ENCODE results near the gene F8A3.
"Not testable (repeated sequence)": the region's sequence is repeated elsewhere in the genome, so short reads cannot be mapped to it uniquely, and the experiment has no call there.

DNA sequence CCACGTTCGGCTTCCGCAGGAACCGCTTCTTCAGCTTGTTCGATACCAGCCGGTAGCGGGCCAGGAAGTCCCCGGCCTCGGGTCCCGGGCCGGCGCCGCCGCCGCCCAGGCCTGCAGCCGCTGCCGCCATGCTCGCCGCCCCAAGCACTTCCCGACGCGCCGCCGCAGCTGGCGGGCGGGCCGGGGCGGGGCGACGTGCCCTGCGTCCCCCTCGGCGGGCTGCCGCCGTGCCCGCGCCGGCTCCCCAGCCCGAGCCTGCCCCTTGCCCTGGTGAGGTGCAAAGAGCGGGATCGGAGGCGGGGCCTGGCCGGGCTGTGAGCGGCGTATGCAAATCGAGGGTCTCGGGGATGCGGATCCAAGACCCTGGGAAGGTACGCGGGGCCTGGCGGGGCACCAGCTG lies at the start of gene F8A3:
- TF ChIP-seq, protein P1, sequence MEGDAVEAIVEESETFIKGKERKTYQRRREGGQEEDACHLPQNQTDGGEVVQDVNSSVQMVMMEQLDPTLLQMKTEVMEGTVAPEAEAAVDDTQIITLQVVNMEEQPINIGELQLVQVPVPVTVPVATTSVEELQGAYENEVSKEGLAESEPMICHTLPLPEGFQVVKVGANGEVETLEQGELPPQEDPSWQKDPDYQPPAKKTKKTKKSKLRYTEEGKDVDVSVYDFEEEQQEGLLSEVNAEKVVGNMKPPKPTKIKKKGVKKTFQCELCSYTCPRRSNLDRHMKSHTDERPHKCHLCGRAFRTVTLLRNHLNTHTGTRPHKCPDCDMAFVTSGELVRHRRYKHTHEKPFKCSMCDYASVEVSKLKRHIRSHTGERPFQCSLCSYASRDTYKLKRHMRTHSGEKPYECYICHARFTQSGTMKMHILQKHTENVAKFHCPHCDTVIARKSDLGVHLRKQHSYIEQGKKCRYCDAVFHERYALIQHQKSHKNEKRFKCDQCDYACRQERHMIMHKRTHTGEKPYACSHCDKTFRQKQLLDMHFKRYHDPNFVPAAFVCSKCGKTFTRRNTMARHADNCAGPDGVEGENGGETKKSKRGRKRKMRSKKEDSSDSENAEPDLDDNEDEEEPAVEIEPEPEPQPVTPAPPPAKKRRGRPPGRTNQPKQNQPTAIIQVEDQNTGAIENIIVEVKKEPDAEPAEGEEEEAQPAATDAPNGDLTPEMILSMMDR (conservative IDR thresholded peaks at IDR 0.05; ENCODE audit: low read depth, low read length), result not testable (repeated sequence)
- TF ChIP-seq MXI1 (IDR thresholded peaks at IDR 0.05; ENCODE audit: borderline replicate concordance, low read depth, low read length); CHD1 (IDR thresholded peaks at IDR 0.05; ENCODE audit: low read depth, low read length); BHLHE40 (IDR thresholded peaks at IDR 0.05; ENCODE audit: low read depth, low read length); POLR2A (IDR thresholded peaks at IDR 0.05; ENCODE audit: low read depth, low read length); RAD21 (IDR thresholded peaks at IDR 0.05; ENCODE audit: low read length); MAFK (IDR thresholded peaks at IDR 0.05; ENCODE audit: low read depth, low read length); FOS (IDR thresholded peaks at IDR 0.05; ENCODE audit: low read depth, low read length): not testable (repeated sequence)
- TF ChIP-seq, protein P2, sequence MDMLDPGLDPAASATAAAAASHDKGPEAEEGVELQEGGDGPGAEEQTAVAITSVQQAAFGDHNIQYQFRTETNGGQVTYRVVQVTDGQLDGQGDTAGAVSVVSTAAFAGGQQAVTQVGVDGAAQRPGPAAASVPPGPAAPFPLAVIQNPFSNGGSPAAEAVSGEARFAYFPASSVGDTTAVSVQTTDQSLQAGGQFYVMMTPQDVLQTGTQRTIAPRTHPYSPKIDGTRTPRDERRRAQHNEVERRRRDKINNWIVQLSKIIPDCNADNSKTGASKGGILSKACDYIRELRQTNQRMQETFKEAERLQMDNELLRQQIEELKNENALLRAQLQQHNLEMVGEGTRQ (IDR thresholded peaks at IDR 0.05; ENCODE audit: low read depth, low read length), result not testable (repeated sequence)
